ENCODE results near the gene CMTM2. TPM values are rescaled to one million over a fixed set of nuclear protein-coding genes. Genes with fewer than 3 reads are reported as not detected.

Gene CMTM2
- total RNA-seq, 1 donor from 2014 or later, result 3.1 TPM

- intact Hi-C loops (cut with DNase I), result no loop called here
- no peak for ATAC-seq
- Histone ChIP-seq H3K4me1 (no peaks in the 10 kb centered on the region), H3K4me3 (no peak overlapping the region), H3K9me3 (no peaks in the 10 kb centered on the region), H3K27me3 (no peaks in the 10 kb centered on the region), H3K27ac (no peak overlapping the region), H3K36me3 (peaks cover 49% of the 10 kb centered on the region)
- TF ChIP-seq CTCF (IDR thresholded peaks at IDR 0.05), result no peak
- no peak for DNase-seq
Measured at GRCh38 chr16:66538910-66539309, 40.4 kb upstream of the CMTM2 start.

GRCh38 chr16:66539623-66540469 is 39.4 kb upstream of the CMTM2 start:
- no peak for ATAC-seq
- Histone ChIP-seq H3K27me3 (no peaks in the 10 kb centered on the region), H3K36me3 (peaks cover 48% of the 10 kb centered on the region), H3K4me1 (no peaks in the 10 kb centered on the region), H3K9me3 (no peaks in the 10 kb centered on the region), H3K4me3 (no peak overlapping the region), H3K27ac (no peak overlapping the region)
- no peak for TF ChIP-seq CTCF (IDR thresholded peaks at IDR 0.05)
- DNase-seq, result no peak
- intact Hi-C loops (cut with DNase I), result no loop called here

DNA sequence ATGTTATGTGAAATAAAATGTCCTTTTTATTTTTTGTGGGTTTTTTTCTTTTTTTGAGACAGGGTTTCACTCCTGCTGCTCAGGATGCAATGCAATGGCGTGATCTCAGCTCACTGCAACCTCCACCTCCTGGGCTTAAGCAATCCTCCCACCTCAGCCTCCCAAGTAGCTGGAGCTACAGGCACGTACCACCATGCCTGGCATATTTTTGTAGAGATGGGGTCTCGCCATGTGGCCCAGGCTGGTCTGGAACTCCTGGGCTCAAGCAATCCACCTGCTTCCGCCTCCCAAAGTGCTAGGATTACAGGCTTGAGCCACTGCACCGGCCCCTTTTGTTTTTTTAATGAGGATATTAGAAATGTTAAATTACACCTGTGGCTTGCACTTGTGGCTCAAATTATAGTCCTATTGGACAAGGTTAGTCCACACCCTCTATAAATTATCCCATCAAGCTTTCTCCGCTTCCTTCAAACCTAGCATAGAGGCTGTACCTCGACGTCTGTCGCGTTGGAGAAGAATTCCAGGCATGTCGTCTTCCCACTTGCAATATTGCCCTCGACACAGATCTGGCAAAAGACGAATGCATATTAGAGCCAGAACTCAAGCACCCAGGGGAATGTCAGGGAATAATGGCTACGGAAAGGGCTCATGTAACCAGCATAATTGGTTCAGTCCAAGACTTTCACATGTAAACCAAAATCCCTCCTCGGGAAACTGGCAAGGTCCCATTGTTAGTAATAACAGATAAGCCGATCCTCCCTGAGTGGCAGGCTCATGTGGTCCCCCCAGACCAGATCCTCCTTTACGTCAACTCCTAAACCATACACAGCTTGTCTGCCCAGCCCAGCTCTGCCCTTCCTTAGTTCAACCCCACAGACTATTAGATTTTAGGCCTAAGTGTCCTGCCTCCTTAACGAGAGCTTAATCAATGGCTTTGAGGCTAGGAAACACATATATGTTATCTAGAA is 37.6 kb upstream of the CMTM2 start:
- Histone ChIP-seq H3K4me1 (no peaks in the 10 kb centered on the region), H3K9me3 (no peaks in the 10 kb centered on the region), H3K36me3 (peaks cover 42% of the 10 kb centered on the region), H3K4me3 (no peak overlapping the region), H3K27me3 (no peaks in the 10 kb centered on the region), H3K27ac (no peak overlapping the region)
- intact Hi-C loops (cut with DNase I), result no loop called here
- ATAC-seq (no peak), DNase-seq (no peak)
- TF ChIP-seq CTCF (IDR thresholded peaks at IDR 0.05), result no peak

DNA sequence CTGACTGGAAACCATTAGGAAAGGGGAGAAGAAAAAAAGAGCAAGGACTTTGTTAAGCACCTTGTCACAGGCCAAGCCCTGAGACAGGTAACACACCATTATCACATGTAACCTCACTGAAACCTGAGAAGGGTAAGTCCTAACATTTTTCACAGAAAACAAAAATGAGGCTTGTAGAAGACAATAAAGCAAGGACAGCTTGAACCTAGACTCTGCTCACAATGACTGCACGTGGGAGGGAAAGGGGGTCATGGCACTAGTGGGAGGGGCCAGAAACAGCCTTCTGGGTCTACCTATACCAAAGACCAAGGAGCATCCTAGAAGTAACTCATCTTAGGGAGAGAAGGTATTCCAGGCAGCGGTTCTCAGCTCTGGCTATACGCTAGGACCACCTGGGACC is 36.9 kb upstream of the CMTM2 start:
- Histone ChIP-seq H3K36me3 (peaks cover 34% of the 10 kb centered on the region), H3K27me3 (no peaks in the 10 kb centered on the region), H3K9me3 (no peaks in the 10 kb centered on the region), H3K4me3 (no peak overlapping the region), H3K4me1 (no peaks in the 10 kb centered on the region), H3K27ac (no peak overlapping the region)
- intact Hi-C loops (cut with DNase I), result no loop called here
- ATAC-seq (no peak), DNase-seq (no peak)
- TF ChIP-seq CTCF (IDR thresholded peaks at IDR 0.05), result no peak

GRCh38 chr16:66543541-66543940 is 35.7 kb upstream of the CMTM2 start:
- peaks cover 28% of the 10 kb centered on the region for H3K36me3 ChIP-seq
- TF ChIP-seq CTCF (IDR thresholded peaks at IDR 0.05), result no peak
- intact Hi-C loops (cut with DNase I), result no loop called here
- no peaks in the 10 kb centered on the region for H3K9me3 ChIP-seq
- no peaks in the 10 kb centered on the region for H3K27me3 ChIP-seq
- no peak overlapping the region for H3K4me3 ChIP-seq
- DNase-seq (no peak), ATAC-seq (no peak)
- peaks cover 5% of the 10 kb centered on the region for H3K4me1 ChIP-seq
- no peak overlapping the region for H3K27ac ChIP-seq
